Activated CD8-positive, alpha-beta memory T cell treated with anti-CD3 and anti-CD28 coated beads, Interleukin-2, amount 10 ng/mL, durations not matched to agents 7 days and 5 days (primary cell): Measurements from ENCODE around the gene ZFHX3. TPM values are rescaled to one million over a fixed set of nuclear protein-coding genes. Genes with fewer than 3 reads are reported as not detected.

Experiments used
- ATAC-seq: fragments of 150-1000 bp; cut with Tn5 transposase; one replicate; pipeline ENCODE4 v1.10.0; 2021; ENCODE audit warnings: moderate library complexity
- CTCF ChIA-PET: fragments of 350-600 bp; sonication (Branson Sonifier 250); formaldehyde crosslinking; loops from one replicate; lab custom pipeline; 2021; ENCODE audit warnings: antibody characterized with exemption; lab: Charles Lee
- DNase-seq: peaks from one replicate; pipeline ENCODE4 v3.0.0-alpha.2; 2020
- H3K27ac Mint-ChIP-seq: one replicate; pipeline ENCODE4 v1.8.0; 2021; ENCODE audit warnings: mild to moderate bottlenecking, mixed read lengths
- H3K27me3 Mint-ChIP-seq: one replicate; pipeline ENCODE4 v1.8.0; 2021; ENCODE audit warnings: mixed read lengths
- H3K36me3 Mint-ChIP-seq: one replicate; pipeline ENCODE4 v1.8.0; 2021; ENCODE audit warnings: mild to moderate bottlenecking, mixed read lengths
- H3K4me1 Mint-ChIP-seq: one replicate; pipeline ENCODE4 v1.8.0; 2021; ENCODE audit warnings: mixed read lengths
- H3K4me3 Mint-ChIP-seq: one replicate; pipeline ENCODE4 v1.8.0; 2021; ENCODE audit warnings: mild to moderate bottlenecking, moderate library complexity, mixed read lengths
- H3K9me3 Mint-ChIP-seq: one replicate; pipeline ENCODE4 v1.8.0; 2022; ENCODE audit warnings: low read depth, mixed read lengths
- total RNA-seq, 2 experiments: library from RNA; stranded (reverse); gene quantifications; one replicate each; pipeline ENCODE4 v1.2.3, GENCODE V29; 2021

ZFHX3 gene
- total RNA-seq, 2 experiments from 2014 or later, result 0.32 to 1.9 TPM

- Mint-ChIP-seq H3K4me3 (no peak overlapping the region), H3K27ac (no peak overlapping the region), H3K9me3 (peaks cover 4% of the 10 kb centered on the region), H3K36me3 (peaks cover 3% of the 10 kb centered on the region), H3K4me1 (peaks cover 19% of the 10 kb centered on the region), H3K27me3 (no peaks in the 10 kb centered on the region)
- CTCF ChIA-PET, result no interaction called here
- ATAC-seq (no peak), DNase-seq (no peak)
Measured at GRCh38 chr16:72917051-72917450, 130.9 kb downstream of the ZFHX3 start.

GRCh38 chr16:72915331-72915730 is 132.6 kb downstream of the ZFHX3 start:
- H3K27ac Mint-ChIP-seq, result no peak overlapping the region
- H3K4me1 Mint-ChIP-seq, result peaks cover 3% of the 10 kb centered on the region
- CTCF ChIA-PET, result no interaction called here
- H3K36me3 Mint-ChIP-seq, result peaks cover 3% of the 10 kb centered on the region
- H3K9me3 Mint-ChIP-seq, result no peaks in the 10 kb centered on the region
- H3K4me3 Mint-ChIP-seq, result no peak overlapping the region
- no peaks in the 10 kb centered on the region for H3K27me3 Mint-ChIP-seq
- DNase-seq (no peak), ATAC-seq (no peak)

DNA sequence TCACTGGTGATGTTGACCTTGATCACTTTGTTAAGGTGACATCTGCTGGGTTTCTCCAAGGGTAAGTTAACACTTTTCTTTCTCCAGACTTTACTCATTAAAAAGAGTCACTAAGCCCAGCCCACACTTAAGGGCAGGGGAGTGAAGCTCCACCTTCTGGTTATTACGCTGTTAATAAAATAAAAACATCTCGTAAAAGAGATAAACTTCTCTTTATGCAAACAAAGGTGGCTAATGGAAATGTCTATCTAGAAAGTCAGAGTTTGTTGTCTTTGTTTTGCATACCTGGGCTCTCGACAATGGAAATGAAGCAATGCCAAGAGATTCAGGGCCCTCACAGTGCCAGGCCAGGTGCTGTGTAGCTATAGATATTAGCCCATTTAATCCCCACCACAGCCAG is 134.4 kb downstream of the ZFHX3 start:
- H3K27ac Mint-ChIP-seq, result no peak overlapping the region
- DNase-seq (no peak), ATAC-seq (no peak)
- no peaks in the 10 kb centered on the region for H3K36me3 Mint-ChIP-seq
- CTCF ChIA-PET, result no interaction called here
- no peaks in the 10 kb centered on the region for H3K27me3 Mint-ChIP-seq
- no peak overlapping the region for H3K4me3 Mint-ChIP-seq
- no peaks in the 10 kb centered on the region for H3K9me3 Mint-ChIP-seq
- H3K4me1 Mint-ChIP-seq, result no peaks in the 10 kb centered on the region

DNA sequence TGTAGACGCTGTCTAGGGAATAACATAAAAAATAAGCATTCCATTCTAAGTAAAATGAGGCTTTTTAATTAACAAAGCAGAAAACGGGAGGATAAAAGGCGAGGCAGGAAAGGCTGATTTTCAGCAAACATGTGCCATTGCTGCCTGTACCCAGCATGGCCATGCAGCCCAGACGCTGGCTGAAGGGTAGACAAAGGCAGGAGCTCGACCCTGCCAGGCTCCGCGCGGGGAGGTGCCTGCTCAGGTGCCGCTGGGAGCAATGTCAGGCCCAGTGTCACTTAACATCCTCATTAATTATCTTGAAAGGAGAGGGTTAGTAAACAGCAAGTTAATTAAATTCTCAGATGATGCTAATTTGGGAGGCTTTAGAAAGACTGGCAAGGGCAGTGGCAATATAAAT is 136.0 kb downstream of the ZFHX3 start:
- ATAC-seq, result no peak
- no peak for DNase-seq
- Mint-ChIP-seq H3K4me1 (no peaks in the 10 kb centered on the region), H3K36me3 (no peaks in the 10 kb centered on the region), H3K27ac (no peak overlapping the region), H3K4me3 (no peak overlapping the region), H3K9me3 (no peaks in the 10 kb centered on the region), H3K27me3 (no peaks in the 10 kb centered on the region)
- CTCF ChIA-PET, result no interaction called here

GRCh38 chr16:72910875-72911274 is 137.1 kb downstream of the ZFHX3 start:
- no peak for DNase-seq
- Mint-ChIP-seq H3K4me1 (no peaks in the 10 kb centered on the region), H3K27ac (no peak overlapping the region), H3K4me3 (no peak overlapping the region), H3K36me3 (no peaks in the 10 kb centered on the region), H3K9me3 (no peaks in the 10 kb centered on the region), H3K27me3 (no peaks in the 10 kb centered on the region)
- CTCF ChIA-PET, result no interaction called here
- ATAC-seq, result no peak

GRCh38 chr16:72910381-72910780 is 137.5 kb downstream of the ZFHX3 start:
- Mint-ChIP-seq H3K27ac (no peak overlapping the region), H3K9me3 (no peaks in the 10 kb centered on the region), H3K4me1 (no peaks in the 10 kb centered on the region), H3K4me3 (no peak overlapping the region), H3K36me3 (no peaks in the 10 kb centered on the region), H3K27me3 (no peaks in the 10 kb centered on the region)
- CTCF ChIA-PET, result no interaction called here
- DNase-seq, result no peak
- no peak for ATAC-seq

DNA sequence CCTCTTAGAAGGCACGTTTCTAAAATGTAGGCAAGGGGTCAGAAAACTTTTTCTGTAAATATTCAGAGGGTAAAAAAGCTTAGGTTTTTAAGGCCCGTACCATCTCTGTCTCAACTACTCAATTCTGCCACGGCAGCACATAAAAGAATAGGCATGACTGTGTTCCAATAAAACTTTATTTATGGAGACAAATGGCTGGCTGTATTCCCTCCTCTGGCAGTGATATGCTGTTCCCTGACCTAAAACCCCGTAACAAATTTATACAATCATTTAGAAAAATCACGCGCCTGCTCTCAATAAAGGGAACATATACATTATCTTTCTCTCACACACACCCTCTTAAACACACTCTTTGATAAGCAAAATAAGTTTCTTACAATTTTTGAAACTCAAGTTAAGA is 138.7 kb downstream of the ZFHX3 start:
- Mint-ChIP-seq H3K27ac (no peak overlapping the region), H3K4me1 (no peaks in the 10 kb centered on the region), H3K27me3 (no peaks in the 10 kb centered on the region), H3K36me3 (no peaks in the 10 kb centered on the region), H3K4me3 (no peak overlapping the region), H3K9me3 (no peaks in the 10 kb centered on the region)
- no peak for ATAC-seq
- CTCF ChIA-PET, result no interaction called here
- no peak for DNase-seq

DNA sequence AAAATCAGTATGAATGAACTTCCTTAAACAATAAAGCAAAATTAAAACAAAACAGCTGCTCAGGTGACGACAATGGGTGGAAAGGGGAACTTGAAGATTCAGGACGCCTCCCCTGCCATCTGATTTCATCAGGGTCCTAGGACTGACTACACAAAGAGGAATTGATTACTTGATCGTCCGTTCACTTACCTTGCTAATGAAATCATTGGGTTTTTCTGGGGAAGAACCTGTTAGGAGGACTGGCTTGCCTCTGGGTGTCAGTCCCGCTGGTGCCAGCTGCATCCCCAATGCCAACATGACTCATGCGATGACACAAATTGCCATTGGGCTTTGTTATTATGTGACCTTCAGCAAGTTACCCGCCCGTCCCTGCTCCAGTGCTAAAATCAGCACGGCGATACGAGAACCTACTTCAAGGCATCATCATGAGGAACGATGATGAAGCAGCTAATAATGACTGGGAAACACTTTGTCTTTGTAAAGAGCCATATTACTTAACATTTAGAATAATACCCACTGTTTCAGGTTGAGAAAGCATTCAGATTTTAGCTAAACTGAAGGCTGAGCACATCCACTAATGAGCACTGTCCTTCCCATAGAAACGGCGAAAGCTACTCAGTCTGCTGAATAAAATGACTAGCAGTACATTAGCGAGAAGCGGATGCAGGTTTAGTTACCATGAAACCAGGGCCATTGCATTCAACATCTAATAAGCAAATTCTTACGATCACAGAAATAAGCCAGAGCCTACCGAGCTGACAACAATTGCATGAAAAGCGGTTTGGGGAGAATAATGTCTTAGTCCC is 139.4 kb downstream of the ZFHX3 start:
- CTCF ChIA-PET, result no interaction called here
- Mint-ChIP-seq H3K27ac (no peak overlapping the region), H3K4me3 (no peak overlapping the region), H3K4me1 (no peaks in the 10 kb centered on the region), H3K36me3 (no peaks in the 10 kb centered on the region), H3K9me3 (no peaks in the 10 kb centered on the region), H3K27me3 (no peaks in the 10 kb centered on the region)
- ATAC-seq (no peak), DNase-seq (no peak)

DNA sequence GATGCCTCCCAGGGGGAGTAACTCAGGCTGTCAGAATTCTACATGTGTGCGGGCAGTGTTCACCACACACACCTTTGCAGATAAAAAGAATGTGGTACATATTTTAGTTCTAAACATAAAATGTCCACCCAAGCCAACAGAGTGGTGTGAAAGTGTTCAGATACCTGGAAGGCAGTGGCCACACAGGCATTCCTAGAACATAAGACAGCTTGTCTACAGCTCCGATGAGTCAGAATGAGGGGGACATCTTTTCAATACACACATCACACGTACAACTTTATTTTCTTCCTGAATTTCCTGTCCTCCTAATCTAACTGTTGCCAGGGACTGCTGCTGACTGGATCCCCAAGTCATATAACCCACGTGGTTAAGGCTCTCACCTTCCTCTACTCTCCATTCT is 142.3 kb downstream of the ZFHX3 start:
- no peak overlapping the region for H3K27ac Mint-ChIP-seq
- H3K9me3 Mint-ChIP-seq, result no peaks in the 10 kb centered on the region
- no peaks in the 10 kb centered on the region for H3K27me3 Mint-ChIP-seq
- H3K4me3 Mint-ChIP-seq, result no peak overlapping the region
- H3K4me1 Mint-ChIP-seq, result no peaks in the 10 kb centered on the region
- CTCF ChIA-PET, result no interaction called here
- no peaks in the 10 kb centered on the region for H3K36me3 Mint-ChIP-seq
- ATAC-seq (no peak), DNase-seq (no peak)

GRCh38 chr16:72903176-72903575 is 144.8 kb downstream of the ZFHX3 start:
- H3K9me3 Mint-ChIP-seq, result no peaks in the 10 kb centered on the region
- H3K27ac Mint-ChIP-seq, result no peak overlapping the region
- H3K4me3 Mint-ChIP-seq, result no peak overlapping the region
- DNase-seq (no peak), ATAC-seq (no peak)
- CTCF ChIA-PET, result no interaction called here
- no peaks in the 10 kb centered on the region for H3K4me1 Mint-ChIP-seq
- H3K36me3 Mint-ChIP-seq, result no peaks in the 10 kb centered on the region
- H3K27me3 Mint-ChIP-seq, result no peaks in the 10 kb centered on the region

- DNase-seq, result no peak
- H3K27ac Mint-ChIP-seq, result no peak overlapping the region
Measured at GRCh38 chr16:72902206-72902605, 145.7 kb downstream of the ZFHX3 start.

GRCh38 chr16:72901000-72901627 is 146.8 kb downstream of the ZFHX3 start:
- Mint-ChIP-seq H3K9me3 (no peaks in the 10 kb centered on the region), H3K4me1 (no peaks in the 10 kb centered on the region), H3K4me3 (no peak overlapping the region), H3K27me3 (no peaks in the 10 kb centered on the region), H3K27ac (no peak overlapping the region), H3K36me3 (no peaks in the 10 kb centered on the region)
- CTCF ChIA-PET, result no interaction called here
- no peak for DNase-seq
- no peak for ATAC-seq

More at GRCh38 chr16:72902206-72902605, 145.7 kb downstream of the ZFHX3 start:
- Mint-ChIP-seq H3K4me1 (no peaks in the 10 kb centered on the region), H3K36me3 (no peaks in the 10 kb centered on the region), H3K9me3 (no peaks in the 10 kb centered on the region), H3K4me3 (no peak overlapping the region), H3K27me3 (no peaks in the 10 kb centered on the region)
- CTCF ChIA-PET, result no interaction called here
- ATAC-seq, result no peak

- ATAC-seq, result no peak
- Mint-ChIP-seq H3K27me3 (no peaks in the 10 kb centered on the region), H3K9me3 (no peaks in the 10 kb centered on the region), H3K4me1 (no peaks in the 10 kb centered on the region), H3K27ac (no peak overlapping the region), H3K36me3 (no peaks in the 10 kb centered on the region), H3K4me3 (no peak overlapping the region)
- DNase-seq, result no peak
- CTCF ChIA-PET, result no interaction called here
Measured at GRCh38 chr16:72898216-72898825, 149.6 kb downstream of the ZFHX3 start.

DNA sequence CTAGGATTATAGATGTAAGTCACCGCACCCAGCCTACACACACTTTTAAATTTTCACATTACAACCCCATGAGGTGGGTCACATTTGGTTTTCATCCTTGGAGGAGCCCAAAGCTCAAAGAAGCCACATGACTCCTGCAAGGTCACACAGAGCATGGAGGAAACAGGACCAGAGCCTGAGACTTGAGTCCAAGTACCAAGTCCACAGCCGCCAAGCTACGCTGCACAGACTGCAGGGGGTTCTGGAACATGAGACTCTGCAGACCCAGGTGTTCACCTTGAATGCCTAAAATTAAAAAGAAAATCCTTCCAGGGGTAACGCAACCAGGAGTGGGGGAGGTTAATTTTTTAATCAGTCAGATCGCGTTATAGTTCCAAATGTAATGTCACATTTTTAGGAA is 150.2 kb downstream of the ZFHX3 start:
- no peaks in the 10 kb centered on the region for H3K36me3 Mint-ChIP-seq
- no peak overlapping the region for H3K4me3 Mint-ChIP-seq
- CTCF ChIA-PET, result no interaction called here
- H3K27ac Mint-ChIP-seq, result no peak overlapping the region
- no peaks in the 10 kb centered on the region for H3K4me1 Mint-ChIP-seq
- H3K9me3 Mint-ChIP-seq, result no peaks in the 10 kb centered on the region
- no peaks in the 10 kb centered on the region for H3K27me3 Mint-ChIP-seq
- ATAC-seq (no peak), DNase-seq (no peak)
